MCF 10A (cell line): Measurements from ENCODE around the gene MSI2. TPM values are rescaled to one million over a fixed set of nuclear protein-coding genes. Genes with fewer than 3 reads are reported as not detected.

Experiments used
- BruUV-seq: library from RNA; stranded (reverse); fragments of 400-500 nt; replicated peaks from 2 replicates; lab custom pipeline; 2021; lab: Mats Ljungman, UMichigan
- CTCF ChIA-PET: fragments of 300-600 bp; sonication (Branson Sonifier 250); formaldehyde crosslinking; extraction: SDS; loops from one replicate; lab custom pipeline; 2021; ENCODE audit warnings: antibody characterized with exemption, inconsistent platforms; lab: Yijun Ruan, JAX
- POLR2A ChIA-PET: fragments of 300-600, 350-650 bp; sonication (Branson Sonifier 250); formaldehyde crosslinking; extraction: SDS; loops from one replicate; lab custom pipeline; 2020; ENCODE audit warnings: antibody characterized with exemption, inconsistent platforms; lab: Yijun Ruan, JAX
- DNase-seq: peaks from one replicate; pipeline ENCODE4 v3.0.0-alpha.2; 2018; ENCODE audit not compliant: unreplicated experiment
- H3K27ac Mint-ChIP-seq: one replicate; pipeline ENCODE4 v1.8.0; 2022; ENCODE audit warnings: mild to moderate bottlenecking, low read depth, mixed read lengths; ENCODE audit not compliant: unreplicated experiment
- H3K27me3 Mint-ChIP-seq: one replicate; pipeline ENCODE4 v1.8.0; 2022; ENCODE audit warnings: mixed read lengths; ENCODE audit not compliant: insufficient read depth, unreplicated experiment
- H3K36me3 Mint-ChIP-seq: one replicate; pipeline ENCODE4 v1.8.0; 2022; ENCODE audit warnings: mild to moderate bottlenecking, moderate library complexity, mixed read lengths; ENCODE audit not compliant: insufficient read depth, unreplicated experiment
- H3K4me1 Mint-ChIP-seq: one replicate; pipeline ENCODE4 v1.8.0; 2022; ENCODE audit warnings: mixed read lengths; ENCODE audit not compliant: insufficient read depth, unreplicated experiment
- H3K4me3 Mint-ChIP-seq: one replicate; pipeline ENCODE4 v1.8.0; 2022; ENCODE audit warnings: mild to moderate bottlenecking, moderate library complexity, mixed read lengths; ENCODE audit not compliant: unreplicated experiment
- H3K9me3 Mint-ChIP-seq: one replicate; pipeline ENCODE4 v1.8.0; 2022; ENCODE audit warnings: mixed read lengths; ENCODE audit not compliant: unreplicated experiment
- intact Hi-C: fragments of 100-400 bp; cut with micrococcal nuclease; formaldehyde crosslinking; loops from 2 replicates; pipeline ENCODE4 v1.14.1; 2022
- total RNA-seq: library from RNA; stranded (reverse); gene quantifications from 2 replicates; pipeline ENCODE4 v1.2.3, GENCODE V29; 2022
- TF ChIP-seq, protein P1 (sequence below): fragments of 200-600 bp; IDR thresholded peaks from one replicate; pipeline ENCODE4 v1.8.0; 2022; ENCODE audit warnings: antibody characterized with exemption, mild to moderate bottlenecking; ENCODE audit not compliant: unreplicated experiment

The MSI2 gene
- total RNA-seq, 1 experiment from 2014 or later = 60.6 TPM

DNA sequence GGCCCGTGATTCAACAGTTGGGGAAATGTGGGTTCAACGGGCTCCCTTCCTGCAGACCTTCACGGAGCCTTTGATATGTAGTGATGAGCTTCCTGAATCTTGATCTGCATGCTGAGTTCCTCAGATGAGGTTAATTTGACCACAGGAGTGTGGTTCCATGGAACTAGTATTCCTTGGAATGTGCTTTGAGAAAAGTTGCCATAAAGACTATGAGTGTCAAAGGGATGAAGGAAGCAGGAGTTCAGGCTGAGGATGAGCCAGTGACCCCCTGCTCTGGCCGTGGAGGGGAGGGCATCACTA lies 229.2 kb downstream of the MSI2 start:
- intact Hi-C loops = no loop called here
- ChIA-PET CTCF (interaction anchor here (0.6 kb wide), 1 partner anchor 356 kb away, joined by 4 read pairs; no protein-coding TSS in a partner anchor), POLR2A (interaction anchor here (0.7 kb wide), 1 partner anchor 179 kb away, joined by 3 read pairs; no protein-coding TSS in a partner anchor)
- Mint-ChIP-seq H3K27ac (no peak overlapping the region), H3K27me3 (no peaks in the 10 kb centered on the region), H3K36me3 (peaks cover 13% of the 10 kb centered on the region), H3K4me1 (peaks cover 5% of the 10 kb centered on the region), H3K9me3 (no peaks in the 10 kb centered on the region), H3K4me3 (no peak overlapping the region)
- no peak for DNase-seq
- TF ChIP-seq, protein P1, sequence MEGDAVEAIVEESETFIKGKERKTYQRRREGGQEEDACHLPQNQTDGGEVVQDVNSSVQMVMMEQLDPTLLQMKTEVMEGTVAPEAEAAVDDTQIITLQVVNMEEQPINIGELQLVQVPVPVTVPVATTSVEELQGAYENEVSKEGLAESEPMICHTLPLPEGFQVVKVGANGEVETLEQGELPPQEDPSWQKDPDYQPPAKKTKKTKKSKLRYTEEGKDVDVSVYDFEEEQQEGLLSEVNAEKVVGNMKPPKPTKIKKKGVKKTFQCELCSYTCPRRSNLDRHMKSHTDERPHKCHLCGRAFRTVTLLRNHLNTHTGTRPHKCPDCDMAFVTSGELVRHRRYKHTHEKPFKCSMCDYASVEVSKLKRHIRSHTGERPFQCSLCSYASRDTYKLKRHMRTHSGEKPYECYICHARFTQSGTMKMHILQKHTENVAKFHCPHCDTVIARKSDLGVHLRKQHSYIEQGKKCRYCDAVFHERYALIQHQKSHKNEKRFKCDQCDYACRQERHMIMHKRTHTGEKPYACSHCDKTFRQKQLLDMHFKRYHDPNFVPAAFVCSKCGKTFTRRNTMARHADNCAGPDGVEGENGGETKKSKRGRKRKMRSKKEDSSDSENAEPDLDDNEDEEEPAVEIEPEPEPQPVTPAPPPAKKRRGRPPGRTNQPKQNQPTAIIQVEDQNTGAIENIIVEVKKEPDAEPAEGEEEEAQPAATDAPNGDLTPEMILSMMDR = no peak
- no TSS peak for BruUV-seq

DNA sequence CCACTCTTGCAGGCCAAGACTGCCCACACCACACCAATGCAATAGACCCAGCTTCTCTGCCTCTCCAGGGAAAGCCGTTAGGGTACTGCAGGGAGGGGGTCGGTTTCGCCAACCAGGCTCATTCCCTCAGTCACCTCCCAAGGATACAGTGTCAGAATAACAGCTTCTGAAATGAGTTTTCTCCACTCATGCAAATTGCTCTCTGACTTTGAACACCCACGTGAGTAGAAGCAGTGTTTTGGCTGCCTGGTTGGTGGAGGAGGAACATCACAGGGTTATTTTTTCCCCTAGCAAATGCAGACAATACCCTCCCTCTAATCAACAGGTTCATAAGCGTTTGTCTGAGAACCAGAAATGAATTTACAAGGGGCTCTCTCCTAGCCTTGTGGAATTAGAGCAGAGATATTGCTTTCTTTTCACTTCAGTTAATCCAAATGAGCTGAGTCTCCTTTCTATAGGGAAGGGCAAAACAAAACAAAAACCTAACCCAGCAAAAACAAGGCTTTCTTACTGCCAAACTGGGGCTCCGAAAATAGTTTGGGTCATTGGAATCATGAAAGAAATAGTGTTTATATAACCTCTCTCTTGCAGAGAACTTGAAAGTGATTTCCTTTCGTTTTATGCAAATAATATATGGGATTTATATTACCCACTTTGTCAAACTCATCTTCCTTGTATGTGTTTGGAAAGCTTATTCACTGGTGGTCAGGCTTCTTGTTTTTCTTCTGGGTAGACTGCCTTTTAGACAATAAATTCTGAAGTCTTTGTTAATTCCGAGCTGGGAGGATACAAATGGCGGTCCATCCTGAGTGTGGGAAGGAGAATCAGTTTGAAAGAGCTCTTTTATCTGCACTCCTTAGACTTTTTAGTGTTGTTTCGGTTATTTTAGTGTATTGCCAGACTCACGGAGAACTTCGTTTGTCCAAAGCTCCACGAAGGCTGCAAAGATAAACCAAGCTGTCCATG lies 229.9 kb downstream of the MSI2 start:
- BruUV-seq = no TSS peak
- H3K36me3 Mint-ChIP-seq = peaks cover 13% of the 10 kb centered on the region
- DNase-seq = no peak
- no peak overlapping the region for H3K4me3 Mint-ChIP-seq
- no peak overlapping the region for H3K27ac Mint-ChIP-seq
- H3K4me1 Mint-ChIP-seq = no peaks in the 10 kb centered on the region
- no peaks in the 10 kb centered on the region for H3K9me3 Mint-ChIP-seq
- ChIA-PET CTCF (no interaction called here), POLR2A (interaction anchor here (0.5 to 0.7 kb wide), 2 partner anchors 66 to 179 kb away, joined by 3 read pairs; no protein-coding TSS in a partner anchor)
- H3K27me3 Mint-ChIP-seq = no peaks in the 10 kb centered on the region
- TF ChIP-seq, protein P1 = no peak
- intact Hi-C loops = no loop called here

DNA sequence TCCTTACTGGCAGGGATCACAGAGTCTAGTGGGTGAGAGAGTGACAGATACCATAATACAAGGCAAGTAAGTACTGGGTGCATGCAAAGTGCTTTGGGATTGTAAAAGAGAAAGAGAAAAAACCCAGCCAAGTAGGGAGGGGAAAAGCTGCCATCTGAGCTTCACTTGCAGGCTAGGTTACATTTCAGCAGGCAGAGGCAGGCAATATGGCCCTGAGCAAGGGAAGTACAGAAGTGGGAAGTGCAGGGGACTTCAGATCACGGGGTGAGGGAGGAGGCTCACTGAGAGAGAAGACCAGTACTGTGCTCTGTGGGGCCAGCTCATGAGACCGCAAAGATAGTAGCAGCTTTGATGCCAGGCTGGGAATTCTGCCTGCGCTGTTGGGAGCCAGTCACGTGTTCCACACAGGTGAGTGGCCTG lies 230.6 kb downstream of the MSI2 start:
- CTCF ChIA-PET = interaction anchor here (0.5 kb wide), 1 partner anchor 45 kb away, joined by 3 read pairs; no protein-coding TSS in a partner anchor
- Mint-ChIP-seq H3K27ac (no peak overlapping the region), H3K27me3 (no peaks in the 10 kb centered on the region), H3K4me1 (no peaks in the 10 kb centered on the region), H3K36me3 (peaks cover 13% of the 10 kb centered on the region), H3K9me3 (no peaks in the 10 kb centered on the region), H3K4me3 (no peak overlapping the region)
- POLR2A ChIA-PET = interaction anchor here (0.5 to 1.3 kb wide), 3 partner anchors 44 to 233 kb away, joined by 3 to 4 read pairs (median 3); no protein-coding TSS in a partner anchor
- intact Hi-C loops = no loop called here
- no TSS peak for BruUV-seq
- DNase-seq = no peak
- TF ChIP-seq, protein P1 = no peak

- peaks cover 13% of the 10 kb centered on the region for H3K36me3 Mint-ChIP-seq
- intact Hi-C loops = no loop called here
- DNase-seq = no peak
- BruUV-seq = no TSS peak
- H3K4me1 Mint-ChIP-seq = no peaks in the 10 kb centered on the region
- no peak overlapping the region for H3K4me3 Mint-ChIP-seq
- TF ChIP-seq, protein P1 = no peak
- H3K9me3 Mint-ChIP-seq = no peaks in the 10 kb centered on the region
- POLR2A ChIA-PET = interaction anchor here (1.3 kb wide), 1 partner anchor 44 kb away, joined by 3 read pairs; no protein-coding TSS in a partner anchor
- CTCF ChIA-PET = interaction anchor here (0.5 kb wide), 1 partner anchor 45 kb away, joined by 3 read pairs; no protein-coding TSS in a partner anchor
- no peaks in the 10 kb centered on the region for H3K27me3 Mint-ChIP-seq
- H3K27ac Mint-ChIP-seq = no peak overlapping the region
Observed at GRCh38 chr17:57487573-57487972, 231.2 kb downstream of the MSI2 start.
